Neural crest cell (in vitro differentiated cells): Measurements from ENCODE around the gene CAMK2D. TPM values are rescaled to one million over a fixed set of nuclear protein-coding genes. Genes with fewer than 3 reads are reported as not detected.
"Not testable (repeated sequence)": the region's sequence is repeated elsewhere in the genome, so short reads cannot be mapped to it uniquely, and the experiment has no call there.

Experiments
- DNase-seq: peaks from one replicate; pipeline ENCODE4 v3.0.0; 2021; ENCODE audit warnings: low read depth, mixed read lengths, low spot score
- H3K27ac Mint-ChIP-seq: one replicate; pipeline ENCODE4 v1.8.0; 2021; ENCODE audit warnings: mild to moderate bottlenecking, mixed read lengths; ENCODE audit not compliant: unreplicated experiment
- H3K27me3 Mint-ChIP-seq: 2 replicates; pipeline ENCODE4 v1.8.0; 2021; ENCODE audit warnings: low read depth, mild to moderate bottlenecking, mixed read lengths
- H3K36me3 Mint-ChIP-seq: 2 replicates; pipeline ENCODE4 v1.8.0; 2021; ENCODE audit warnings: low read depth, mild to moderate bottlenecking, mixed read lengths
- H3K4me1 Mint-ChIP-seq: 2 replicates; pipeline ENCODE4 v1.8.0; 2021; ENCODE audit warnings: mixed read lengths
- H3K4me3 Mint-ChIP-seq: one replicate; pipeline ENCODE4 v1.8.0; 2021; ENCODE audit warnings: mild to moderate bottlenecking, mixed read lengths
- H3K9me3 Mint-ChIP-seq: 2 replicates; pipeline ENCODE4 v1.8.0; 2021; ENCODE audit warnings: mixed read lengths
- CTCF ChIP-seq: fragments of 200-600 bp; sonication (generic); conservative IDR thresholded peaks from 2 replicates; pipeline ENCODE4 v1.5.0; 2021; ENCODE audit warnings: antibody characterized with exemption, mild to moderate bottlenecking
- total RNA-seq: library from RNA; stranded (reverse); gene quantifications from 2 replicates; pipeline ENCODE4 v1.2.1, GENCODE V29; 2021

Gene CAMK2D
- total RNA-seq, 1 donor from 2014 or later = 33.7 TPM

DNA sequence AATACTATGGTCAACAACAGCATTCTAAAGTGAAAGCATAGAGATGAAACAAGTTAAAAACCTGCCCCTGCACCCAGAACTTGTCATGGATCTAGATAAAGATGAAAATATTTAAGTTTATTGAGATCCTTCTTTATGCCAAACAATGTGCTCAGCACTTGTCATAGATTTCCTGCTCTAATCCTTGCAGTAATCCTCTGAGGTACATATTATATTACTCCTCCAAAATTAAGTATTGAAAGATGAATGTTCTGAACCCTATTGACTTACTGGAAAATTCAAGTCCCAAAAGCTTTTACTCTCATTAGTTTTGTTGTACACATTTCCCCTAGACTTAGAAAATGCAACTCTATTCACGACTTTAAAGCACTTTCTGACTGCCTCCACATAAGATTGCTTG is 35.6 kb downstream of the CAMK2D start:
- H3K9me3 Mint-ChIP-seq = no peaks in the 10 kb centered on the region
- no peak for DNase-seq
- peaks cover 13% of the 10 kb centered on the region for H3K36me3 Mint-ChIP-seq
- no peak overlapping the region for H3K27ac Mint-ChIP-seq
- no peak overlapping the region for H3K4me3 Mint-ChIP-seq
- TF ChIP-seq CTCF = no peak
- H3K27me3 Mint-ChIP-seq = no peaks in the 10 kb centered on the region
- H3K4me1 Mint-ChIP-seq = peaks cover 22% of the 10 kb centered on the region

- TF ChIP-seq CTCF = no peak
- no peak overlapping the region for H3K4me3 Mint-ChIP-seq
- DNase-seq = no peak
- no peaks in the 10 kb centered on the region for H3K36me3 Mint-ChIP-seq
- H3K4me1 Mint-ChIP-seq = peaks cover 5% of the 10 kb centered on the region
- no peaks in the 10 kb centered on the region for H3K27me3 Mint-ChIP-seq
- no peaks in the 10 kb centered on the region for H3K9me3 Mint-ChIP-seq
- peak overlapping the region; percentile 78 for H3K27ac Mint-ChIP-seq
Observed at GRCh38 chr4:113718252-113718651, 43.3 kb downstream of the CAMK2D start.

DNA sequence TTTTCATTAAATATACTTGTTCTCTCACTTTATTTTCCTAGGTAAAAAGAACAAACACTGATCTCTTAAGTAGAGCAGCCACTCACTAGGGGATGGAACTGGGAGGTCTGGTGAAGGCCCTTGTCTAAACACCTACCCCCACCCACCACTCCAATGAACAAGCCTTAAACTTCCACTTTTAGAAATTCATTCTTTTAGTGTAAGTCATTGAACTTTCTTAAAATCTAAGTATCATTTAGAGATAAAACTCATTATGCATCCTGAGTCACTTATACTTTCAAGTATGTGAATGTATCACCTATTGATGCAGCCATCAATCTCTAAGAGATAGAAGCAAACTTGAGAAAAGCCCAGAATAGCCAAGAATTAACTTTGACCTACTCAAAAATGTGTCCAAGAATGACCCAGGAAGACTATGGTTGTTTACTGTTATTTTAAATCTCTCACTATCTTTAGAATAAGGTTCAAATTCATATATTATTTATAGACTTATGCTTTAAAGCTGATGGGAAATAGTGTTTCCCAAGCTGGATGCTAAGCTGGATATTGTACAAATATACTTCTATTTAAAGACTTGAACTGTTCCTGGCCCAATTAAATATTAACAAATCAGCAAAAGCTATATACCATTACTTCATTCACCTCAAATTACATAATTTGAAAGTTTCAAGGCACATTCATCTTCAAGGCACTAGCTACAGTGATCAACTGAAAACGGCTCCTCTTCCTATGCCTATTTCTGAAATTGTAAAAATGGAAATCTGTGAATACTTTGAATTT is 49.5 kb downstream of the CAMK2D start:
- no peak overlapping the region for H3K27ac Mint-ChIP-seq
- H3K4me3 Mint-ChIP-seq = no peak overlapping the region
- no peak for TF ChIP-seq CTCF
- H3K36me3 Mint-ChIP-seq = no peaks in the 10 kb centered on the region
- no peaks in the 10 kb centered on the region for H3K27me3 Mint-ChIP-seq
- no peak for DNase-seq
- no peaks in the 10 kb centered on the region for H3K9me3 Mint-ChIP-seq
- H3K4me1 Mint-ChIP-seq = no peaks in the 10 kb centered on the region

DNA sequence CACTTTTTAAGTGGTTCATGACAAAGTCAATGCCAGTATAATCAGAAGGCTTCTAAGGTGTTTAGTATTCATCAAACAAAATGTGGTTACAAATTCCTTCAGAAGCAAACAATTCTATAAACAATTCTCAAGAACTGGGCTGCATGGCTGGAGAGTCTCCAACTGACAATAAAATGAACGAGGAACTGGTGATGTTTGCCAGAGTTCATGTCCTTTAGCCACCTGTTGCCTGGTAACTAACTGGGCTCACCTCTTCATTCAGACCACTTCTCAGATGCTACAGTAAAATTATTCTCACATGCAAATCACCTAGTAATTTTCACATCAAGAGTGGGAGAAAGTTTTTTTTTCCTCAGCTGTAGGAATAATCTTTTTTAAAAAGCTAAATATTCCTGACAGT is 53.3 kb downstream of the CAMK2D start:
- Mint-ChIP-seq H3K27me3 (no peaks in the 10 kb centered on the region), H3K4me1 (no peaks in the 10 kb centered on the region), H3K4me3 (no peak overlapping the region), H3K36me3 (no peaks in the 10 kb centered on the region), H3K9me3 (no peaks in the 10 kb centered on the region), H3K27ac (no peak overlapping the region)
- TF ChIP-seq CTCF = no peak
- DNase-seq = no peak

- peaks cover under 1% of the 10 kb centered on the region for H3K9me3 Mint-ChIP-seq
- no peak overlapping the region for H3K4me3 Mint-ChIP-seq
- no peak for DNase-seq
- no peak overlapping the region for H3K27ac Mint-ChIP-seq
- no peaks in the 10 kb centered on the region for H3K27me3 Mint-ChIP-seq
- TF ChIP-seq CTCF = no peak
- no peaks in the 10 kb centered on the region for H3K36me3 Mint-ChIP-seq
- H3K4me1 Mint-ChIP-seq = no peaks in the 10 kb centered on the region
Observed at GRCh38 chr4:113707048-113707447, 54.5 kb downstream of the CAMK2D start.

DNA sequence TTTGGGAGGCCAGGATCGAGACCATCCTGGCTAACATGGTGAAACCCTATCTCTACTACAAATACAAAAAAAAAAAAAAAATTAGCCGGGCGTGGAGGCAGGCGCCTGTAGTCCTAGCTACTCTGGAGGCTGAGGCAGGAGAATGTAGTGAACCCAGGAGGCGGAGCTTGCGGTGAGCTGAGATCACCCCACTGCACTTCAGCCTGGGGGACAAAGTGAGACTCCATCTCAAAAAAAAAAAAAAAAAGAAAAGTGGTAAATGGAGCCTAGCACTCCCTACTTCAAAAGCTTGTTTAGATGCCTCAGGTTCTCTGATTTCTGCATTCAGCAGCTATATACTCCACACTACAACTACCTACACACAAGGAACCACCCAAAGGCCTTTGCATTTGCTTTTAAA is 56.4 kb downstream of the CAMK2D start:
- H3K36me3 Mint-ChIP-seq, H3K27ac Mint-ChIP-seq, H3K27me3 Mint-ChIP-seq, H3K4me1 Mint-ChIP-seq, H3K4me3 Mint-ChIP-seq, H3K9me3 Mint-ChIP-seq, DNase-seq: not testable (repeated sequence)

GRCh38 chr4:113702596-113702995 is 58.9 kb downstream of the CAMK2D start:
- H3K9me3 Mint-ChIP-seq, H3K4me3 Mint-ChIP-seq, H3K36me3 Mint-ChIP-seq, H3K27ac Mint-ChIP-seq, H3K4me1 Mint-ChIP-seq, DNase-seq, H3K27me3 Mint-ChIP-seq: not testable (repeated sequence)
